ENCODE results near the gene LBHD2.
"Not testable (repeated sequence)": the region's sequence is repeated elsewhere in the genome, so short reads cannot be mapped to it uniquely, and the experiment has no call there.

LBHD2 gene

GRCh38 chr14:103118018-103118662, 34.1 kb downstream of the LBHD2 start:
- TF ChIP-seq CTCF (conservative IDR thresholded peaks at IDR 0.05; ENCODE audit: low read depth, low read length) = no peak
- H3K27ac ChIP-seq = no peak overlapping the region
- no peak overlapping the region for H3K9ac ChIP-seq
- no peak overlapping the region for H3K4me3 ChIP-seq (IDR thresholded peaks at IDR 0.05; ENCODE audit: insufficient read depth, low read depth, low read length)
- no peaks in the 10 kb centered on the region for H3K79me2 ChIP-seq (ENCODE audit: insufficient read depth, low read depth)
- H4K20me1 ChIP-seq (ENCODE audit: insufficient read depth) = no peaks in the 10 kb centered on the region
- no peaks in the 10 kb centered on the region for H3K27me3 ChIP-seq (ENCODE audit: insufficient read depth, low read depth)
- no peak overlapping the region for H2AFZ ChIP-seq (ENCODE audit: low read depth)
- peaks cover 24% of the 10 kb centered on the region for H3K4me1 ChIP-seq (ENCODE audit: low read depth, poor library complexity, severe bottlenecking)
- H3K4me2 ChIP-seq = no peak overlapping the region
- H3K36me3 ChIP-seq (ENCODE audit: insufficient read depth) = no peaks in the 10 kb centered on the region

- H3K79me2 ChIP-seq (ENCODE audit: insufficient read depth, low read depth) = no peaks in the 10 kb centered on the region
- no peak overlapping the region for H3K27ac ChIP-seq
- no peak overlapping the region for H2AFZ ChIP-seq (ENCODE audit: low read depth)
- H3K9ac ChIP-seq = no peak overlapping the region
- peaks cover 17% of the 10 kb centered on the region for H3K4me1 ChIP-seq (ENCODE audit: low read depth, poor library complexity, severe bottlenecking)
- H3K4me3 ChIP-seq (IDR thresholded peaks at IDR 0.05; ENCODE audit: insufficient read depth, low read depth, low read length) = no peak overlapping the region
- H3K27me3 ChIP-seq (ENCODE audit: insufficient read depth, low read depth) = no peaks in the 10 kb centered on the region
- no peaks in the 10 kb centered on the region for H3K36me3 ChIP-seq (ENCODE audit: insufficient read depth)
- TF ChIP-seq CTCF (conservative IDR thresholded peaks at IDR 0.05; ENCODE audit: low read depth, low read length) = no peak
- H4K20me1 ChIP-seq (ENCODE audit: insufficient read depth) = no peaks in the 10 kb centered on the region
- H3K4me2 ChIP-seq = no peak overlapping the region
These were observed 34.8 kb downstream of the LBHD2 start for GRCh38 chr14:103118663-103119404.

DNA sequence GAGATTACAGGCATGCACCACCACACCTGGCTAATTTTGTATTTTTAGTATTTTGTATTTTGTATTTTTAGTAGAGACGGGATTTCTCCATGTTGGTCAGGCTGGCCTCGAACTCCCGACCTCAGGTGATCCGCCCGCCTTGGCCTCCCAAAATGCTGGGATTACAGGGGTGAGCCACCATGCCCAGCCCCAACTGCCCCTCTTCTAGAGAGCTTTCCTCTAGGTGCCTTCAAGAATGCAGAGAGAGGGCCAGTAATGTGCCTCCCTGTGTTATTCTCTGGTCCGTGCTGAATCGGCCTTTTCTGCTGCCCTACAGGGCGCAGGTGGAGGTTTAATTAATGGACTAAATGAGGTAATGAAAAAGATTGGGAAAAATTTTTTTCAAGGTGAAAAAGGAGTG, 35.5 kb downstream of the LBHD2 start:
- not testable (repeated sequence) for H3K27ac ChIP-seq; H3K9ac ChIP-seq; H4K20me1 ChIP-seq (ENCODE audit: insufficient read depth); H3K4me3 ChIP-seq (IDR thresholded peaks at IDR 0.05; ENCODE audit: insufficient read depth, low read depth, low read length); H3K36me3 ChIP-seq (ENCODE audit: insufficient read depth); H2AFZ ChIP-seq (ENCODE audit: low read depth); H3K79me2 ChIP-seq (ENCODE audit: insufficient read depth, low read depth); H3K27me3 ChIP-seq (ENCODE audit: insufficient read depth, low read depth); H3K4me2 ChIP-seq
- peaks cover 10% of the 10 kb centered on the region for H3K4me1 ChIP-seq (ENCODE audit: low read depth, poor library complexity, severe bottlenecking)

DNA sequence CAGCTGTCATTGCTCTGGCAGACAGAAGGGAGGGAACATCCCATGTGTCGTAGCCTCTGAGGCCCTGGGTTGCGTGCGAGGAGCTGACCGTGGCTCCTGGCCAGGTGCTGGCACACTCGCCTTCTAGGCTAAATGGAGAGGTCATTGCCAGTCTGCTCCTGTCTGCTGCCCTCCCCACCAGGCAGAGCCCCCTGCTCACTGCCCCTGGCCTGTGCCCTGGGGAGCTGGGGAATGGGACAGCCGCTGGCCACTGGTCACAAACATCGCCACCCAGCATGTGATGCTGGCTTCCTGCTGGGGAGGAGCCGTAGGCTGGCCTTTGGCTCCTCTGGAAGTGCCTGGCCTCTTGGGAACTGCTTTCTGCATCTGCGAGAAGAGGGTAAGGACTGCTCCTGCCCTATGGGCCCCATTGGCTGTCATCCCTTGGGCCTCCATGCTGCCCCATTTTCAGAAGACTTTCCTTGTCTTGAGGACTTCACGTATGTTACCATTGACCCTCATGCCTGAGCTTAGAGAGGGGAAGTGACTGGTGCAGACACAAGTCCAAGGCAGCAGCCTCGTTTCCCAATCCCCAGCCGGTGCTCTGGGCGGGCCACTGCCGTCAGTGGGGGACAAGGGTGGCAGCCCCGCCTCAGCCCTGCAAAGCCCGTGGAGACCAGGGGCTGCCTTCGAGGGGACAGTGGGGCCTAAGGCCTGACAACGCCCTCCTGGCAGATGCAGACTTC, 37.3 kb downstream of the LBHD2 start:
- H3K36me3 ChIP-seq (ENCODE audit: insufficient read depth) = no peaks in the 10 kb centered on the region
- H3K9ac ChIP-seq = no peak overlapping the region
- H2AFZ ChIP-seq (ENCODE audit: low read depth) = no peak overlapping the region
- H3K4me3 ChIP-seq (IDR thresholded peaks at IDR 0.05; ENCODE audit: insufficient read depth, low read depth, low read length) = no peak overlapping the region
- no peak for TF ChIP-seq CTCF (conservative IDR thresholded peaks at IDR 0.05; ENCODE audit: low read depth, low read length)
- H3K4me2 ChIP-seq = no peak overlapping the region
- H3K79me2 ChIP-seq (ENCODE audit: insufficient read depth, low read depth) = no peaks in the 10 kb centered on the region
- H3K27ac ChIP-seq = no peak overlapping the region
- H4K20me1 ChIP-seq (ENCODE audit: insufficient read depth) = no peaks in the 10 kb centered on the region
- no peaks in the 10 kb centered on the region for H3K27me3 ChIP-seq (ENCODE audit: insufficient read depth, low read depth)
- H3K4me1 ChIP-seq (ENCODE audit: low read depth, poor library complexity, severe bottlenecking) = no peaks in the 10 kb centered on the region

Measured in KMS-11 (cell line).